HG03460 (cell line): ENCODE measurements around the gene SLC4A5.
"Not testable (repeated sequence)": the region's sequence is repeated elsewhere in the genome, so short reads cannot be mapped to it uniquely, and the experiment has no call there.

Experiments used
- ATAC-seq: cut with Tn5 transposase; IDR thresholded peaks from one replicate; pipeline ENCODE4 v1.9.1; 2021; ENCODE audit not compliant: unreplicated experiment

Gene SLC4A5

DNA sequence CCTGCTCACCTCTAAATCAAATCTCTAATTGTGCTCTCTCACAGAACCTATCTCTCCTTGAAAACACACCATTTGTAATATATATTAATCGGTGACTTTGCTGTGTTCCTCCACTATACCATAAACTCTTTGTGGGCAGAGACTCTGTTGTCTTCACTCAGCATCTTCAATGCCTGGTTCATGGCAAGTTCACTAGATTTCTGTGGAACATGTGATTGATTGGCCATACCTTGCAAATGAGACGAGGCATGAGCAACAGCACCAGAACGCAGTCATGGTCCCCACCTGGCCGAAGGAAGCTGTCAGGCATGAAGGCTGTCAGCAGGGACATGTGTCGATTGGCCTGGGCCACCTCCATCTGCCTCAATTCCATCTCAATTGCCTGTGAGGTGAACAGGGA, 25.3 kb upstream of the SLC4A5 start:
- no peak for ATAC-seq

DNA sequence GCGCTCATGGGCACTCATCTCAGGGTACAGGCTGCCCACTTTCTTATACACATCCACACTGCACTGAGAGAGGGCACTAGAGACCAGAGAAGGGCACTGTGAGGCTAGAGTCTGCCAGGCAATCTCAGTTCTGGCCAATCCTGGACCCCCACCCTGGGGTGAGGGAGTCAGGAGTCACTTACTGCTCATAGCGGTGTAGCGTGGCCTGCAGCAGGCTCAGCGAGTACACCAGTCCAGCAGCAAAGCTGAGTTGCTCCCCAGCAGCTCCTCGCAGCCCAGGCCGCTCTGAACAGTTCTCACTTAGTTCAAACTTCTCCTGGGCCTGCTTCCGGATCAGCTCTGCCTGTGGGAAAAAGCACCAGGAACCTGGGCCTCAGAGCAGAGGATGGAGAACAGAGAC, 24.6 kb upstream of the SLC4A5 start:
- no peak for ATAC-seq

DNA sequence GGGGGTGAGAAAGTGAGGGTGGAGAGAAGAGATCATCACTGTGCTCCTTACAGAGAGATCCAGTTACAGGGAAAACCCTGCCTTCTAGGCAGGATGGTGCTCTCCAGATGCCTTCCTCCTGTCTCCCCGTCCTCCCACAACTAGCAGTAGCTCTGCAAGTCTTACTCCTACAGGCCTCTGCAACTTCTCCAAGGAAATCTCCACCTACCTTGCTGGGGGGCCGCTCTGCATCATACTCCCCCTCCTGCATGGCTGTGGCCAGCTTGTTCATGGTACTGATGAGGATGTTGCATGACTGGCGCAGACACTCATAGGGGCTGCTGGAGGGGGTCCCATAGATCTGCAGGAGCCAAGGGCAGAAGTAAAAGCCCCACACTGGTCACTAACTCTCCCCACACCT, 22.8 kb upstream of the SLC4A5 start:
- ATAC-seq = no peak

DNA sequence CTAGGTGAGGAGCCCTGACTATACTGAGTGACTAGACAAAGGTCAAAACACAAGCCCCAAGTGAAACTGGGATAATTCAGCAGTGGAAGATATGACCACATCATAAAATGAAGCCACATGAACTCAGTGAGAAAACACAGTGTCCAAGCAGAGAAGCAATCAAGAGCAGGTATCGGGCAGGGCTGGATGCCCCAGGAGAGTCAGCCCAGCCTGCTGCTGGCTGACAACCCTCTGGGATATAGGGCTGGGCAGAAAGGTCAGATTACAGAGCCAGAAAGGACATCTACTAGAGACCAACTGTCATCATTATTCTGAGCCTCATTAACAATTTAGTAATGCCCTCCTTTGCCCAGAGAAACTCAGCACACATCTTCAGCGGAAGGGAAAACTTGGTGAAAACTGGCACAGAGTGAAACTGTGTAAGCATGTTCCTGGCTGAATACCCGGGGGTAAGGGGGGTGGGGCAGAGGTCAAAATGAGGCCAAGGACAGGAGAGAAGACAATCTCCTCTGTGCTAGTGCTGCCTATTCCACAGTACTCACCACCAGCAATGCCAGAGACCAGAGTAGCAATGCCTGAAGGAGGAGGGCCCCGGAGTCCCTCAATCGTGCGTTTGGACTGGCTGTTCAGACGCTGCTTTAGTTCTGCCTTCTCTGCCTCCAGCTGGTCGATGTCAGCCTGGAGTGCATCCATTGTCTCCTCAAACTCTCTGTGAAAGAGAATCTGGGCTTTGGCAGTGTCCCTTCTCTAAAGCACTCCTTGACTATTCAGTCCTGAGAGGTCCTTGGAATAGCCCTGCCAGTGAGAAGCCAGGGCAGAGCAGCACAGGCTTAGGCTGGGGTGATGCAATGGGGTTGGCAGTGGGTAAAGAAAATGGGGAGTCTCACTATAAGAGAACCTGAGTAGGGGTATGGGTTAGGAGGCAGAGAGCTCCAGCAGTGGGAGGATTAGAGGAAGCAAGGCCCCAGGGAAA, 21.6 kb upstream of the SLC4A5 start:
- ATAC-seq = no peak

DNA sequence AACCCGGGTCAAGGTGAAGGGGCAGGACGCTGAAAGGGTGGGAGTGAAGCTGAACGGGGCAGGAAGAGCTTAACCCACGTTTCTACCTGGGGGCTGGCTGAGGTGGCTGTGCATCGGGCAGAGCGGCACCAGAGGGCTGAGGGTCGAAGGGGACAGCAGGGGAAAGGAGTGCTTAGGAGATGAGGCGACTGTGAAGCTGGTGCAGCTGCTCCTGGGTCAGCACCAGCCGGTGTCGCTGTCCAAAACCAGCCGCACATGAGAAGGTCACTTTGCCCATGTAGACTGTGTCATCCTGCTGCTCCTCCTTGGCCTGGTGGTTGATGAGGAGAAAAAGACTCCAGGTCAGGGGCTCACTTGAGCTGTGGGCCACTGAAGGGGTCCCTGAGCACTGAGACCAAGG, 18.1 kb upstream of the SLC4A5 start:
- no peak for ATAC-seq

DNA sequence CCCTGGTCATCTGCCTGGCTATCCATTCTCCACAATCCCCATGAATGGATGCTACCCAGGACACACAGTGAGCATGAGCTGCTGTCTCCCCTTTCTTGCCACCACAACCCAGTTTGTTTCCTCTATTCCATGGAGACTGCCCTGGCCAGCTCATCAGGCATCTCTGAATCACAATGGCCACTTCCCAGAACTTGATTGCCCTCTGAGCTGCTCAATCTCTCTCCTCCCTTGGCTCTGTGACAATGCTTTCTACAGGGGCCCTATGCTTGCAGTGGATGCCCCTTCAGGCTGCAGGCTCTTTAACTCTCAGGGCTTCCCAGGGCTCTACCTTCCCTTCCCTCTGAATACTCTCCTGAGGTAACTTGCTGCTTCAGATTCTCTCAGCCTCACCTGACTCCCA, 14.4 kb upstream of the SLC4A5 start:
- ATAC-seq = no peak

DNA sequence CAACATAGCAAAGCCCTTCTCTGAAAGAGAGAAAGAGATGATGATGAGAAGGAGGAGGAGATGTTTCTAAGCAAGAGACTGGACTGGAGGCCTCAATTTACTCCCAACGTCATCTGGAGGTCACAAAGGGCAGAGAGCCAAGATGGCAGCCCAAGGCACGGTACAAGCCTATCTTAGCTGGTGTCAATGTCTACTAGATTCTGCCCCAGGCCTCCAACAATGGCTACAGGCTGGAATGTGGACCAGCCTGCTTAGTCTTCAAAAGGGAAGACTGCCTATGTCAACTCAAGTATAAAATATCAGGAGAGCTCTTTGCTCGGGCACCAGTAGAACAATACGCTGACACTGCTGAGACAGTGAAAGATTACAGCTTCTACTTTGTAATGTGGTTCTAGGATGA, 6.7 kb upstream of the SLC4A5 start:
- no peak for ATAC-seq

DNA sequence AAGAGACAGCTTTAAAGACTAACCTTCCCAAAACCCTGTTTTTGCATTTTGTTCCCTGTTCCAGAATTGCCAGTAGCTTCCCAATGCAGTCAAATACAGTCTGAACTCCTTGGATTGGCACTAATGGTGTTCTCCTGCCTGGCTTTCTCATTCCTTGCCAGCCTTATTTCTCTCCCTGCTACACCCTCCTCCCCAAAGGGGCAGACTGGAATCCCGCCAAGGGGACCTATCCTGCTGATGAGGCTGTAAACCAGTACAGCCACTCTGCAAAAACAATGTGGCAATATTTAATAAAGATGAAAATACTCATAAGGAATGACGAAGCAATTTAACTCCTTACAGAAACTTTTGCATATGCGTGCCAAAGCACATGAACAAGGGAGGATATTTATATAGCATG, 4.5 kb upstream of the SLC4A5 start:
- ATAC-seq = no peak

DNA sequence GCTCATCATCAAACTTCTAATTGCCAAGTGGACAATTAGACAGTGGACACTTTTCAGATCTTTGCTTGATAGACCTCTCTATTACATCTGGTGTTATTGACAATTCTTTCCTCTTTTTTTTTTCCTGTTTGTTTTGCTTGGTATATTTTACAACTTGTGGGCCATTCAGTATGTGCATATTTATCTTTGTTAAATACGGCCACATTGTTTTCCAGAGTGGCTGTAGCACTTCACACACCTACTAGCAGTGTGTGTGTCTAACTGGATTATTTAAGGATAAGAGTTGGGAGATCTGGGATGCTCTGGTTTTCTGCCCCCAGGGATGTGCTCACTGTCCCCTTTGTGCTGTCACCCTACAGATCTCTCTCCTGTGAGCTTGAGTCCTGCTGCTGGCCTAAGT, 4.1 kb upstream of the SLC4A5 start:
- ATAC-seq = no peak

DNA sequence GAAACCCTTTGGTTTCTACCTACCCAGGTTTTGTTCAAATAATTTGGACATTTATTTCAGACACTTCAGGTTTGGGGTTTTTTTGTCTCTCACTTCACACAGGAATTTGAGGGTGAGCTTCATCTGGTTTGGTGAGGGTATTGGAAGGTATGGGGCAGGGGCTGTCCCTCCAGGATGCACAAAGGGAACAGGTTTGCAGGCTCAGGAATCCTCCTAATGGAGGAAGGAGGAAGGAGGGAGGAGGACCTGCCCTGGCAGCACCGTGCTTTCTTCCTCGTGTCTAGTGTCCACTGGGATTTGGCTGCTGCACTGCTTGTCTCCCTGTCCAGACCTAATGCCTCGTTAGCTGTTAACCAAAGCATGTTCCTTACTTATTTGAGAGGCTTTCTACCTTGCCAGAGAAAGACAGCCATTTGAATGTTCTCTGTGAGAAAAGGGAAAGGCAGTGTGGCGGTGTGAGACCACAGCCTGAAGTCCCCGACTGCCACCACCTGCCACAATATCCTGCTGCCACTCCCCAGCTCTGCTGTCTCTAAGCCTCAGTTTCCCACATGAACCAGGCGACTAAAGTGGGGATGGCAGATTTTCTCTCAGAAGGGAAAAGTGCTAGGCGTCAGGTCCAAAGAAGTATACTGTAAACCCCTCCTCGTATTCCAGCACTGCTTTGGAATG, 2.2 kb upstream of the SLC4A5 start:
- ATAC-seq = no peak

DNA sequence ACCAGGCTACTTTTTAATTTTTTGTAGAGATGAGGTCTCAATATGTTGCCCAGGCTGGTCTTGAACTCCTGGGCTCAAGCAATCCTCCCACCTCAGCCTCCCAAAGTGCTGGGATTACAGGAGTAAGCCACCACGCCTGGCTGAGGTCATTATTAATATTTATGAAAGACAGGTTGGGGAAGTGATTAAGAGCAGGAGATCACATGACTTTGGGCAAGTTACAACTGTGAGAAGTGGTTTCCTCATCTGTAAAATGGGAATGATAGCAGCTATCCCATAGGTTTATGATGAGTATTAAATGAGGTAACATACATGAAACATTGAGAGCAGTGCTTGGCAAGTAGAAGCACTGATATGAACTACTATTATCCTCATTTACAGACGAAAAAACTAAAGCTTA, 7.0 kb downstream of the SLC4A5 start:
- not testable (repeated sequence) for ATAC-seq

DNA sequence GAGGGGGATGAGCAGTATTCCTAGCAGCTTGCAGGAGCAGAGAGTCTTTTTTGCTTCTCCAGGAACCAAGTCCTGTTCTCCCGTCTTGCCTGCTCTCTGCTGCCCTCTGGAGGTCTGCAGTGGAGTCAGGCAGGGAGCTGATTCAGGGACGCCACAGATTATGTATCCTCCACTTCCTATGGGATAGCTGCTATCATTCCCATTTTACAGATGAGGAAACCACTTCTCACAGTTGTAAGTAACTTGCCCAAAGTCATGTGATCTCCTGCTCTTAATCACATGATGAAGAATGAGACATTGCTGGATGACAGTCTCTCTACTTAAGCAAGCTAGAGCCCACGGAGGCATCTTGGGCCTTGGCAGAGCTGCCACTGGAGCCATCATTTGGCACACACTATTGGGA, 8.3 kb downstream of the SLC4A5 start:
- ATAC-seq = no peak

DNA sequence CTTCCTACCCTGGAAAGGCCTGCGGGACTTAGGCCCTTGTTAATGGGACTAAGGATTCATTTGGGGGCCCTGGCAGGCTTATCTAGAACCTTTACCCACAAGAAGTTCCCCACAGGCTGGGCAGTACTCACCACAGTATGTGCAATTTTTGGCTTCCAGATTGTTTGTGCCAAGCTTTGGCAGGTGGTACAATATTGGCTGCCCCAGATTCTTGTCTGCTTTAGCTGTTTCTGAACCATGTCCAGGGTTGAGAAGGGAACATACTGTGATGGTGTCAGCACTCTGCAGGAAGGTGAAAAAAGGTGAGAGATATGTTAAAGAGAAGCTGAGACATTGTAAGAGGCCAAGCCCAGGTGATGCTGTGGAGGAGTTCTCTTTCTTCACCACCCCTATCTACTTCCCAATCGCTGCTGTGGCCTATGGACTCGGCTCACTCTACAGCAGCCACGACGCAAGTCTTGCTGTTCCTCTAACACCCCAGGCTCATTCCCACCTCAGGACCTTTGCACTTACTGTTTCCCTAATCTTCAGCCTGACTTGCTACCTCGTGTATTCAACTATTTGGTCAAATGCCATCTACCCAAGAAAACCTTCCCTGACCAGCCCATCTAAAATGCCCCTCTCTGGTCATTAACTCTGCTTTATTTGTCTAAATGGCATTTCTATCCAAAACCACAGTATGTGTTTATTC, 9.2 kb downstream of the SLC4A5 start:
- no peak for ATAC-seq

DNA sequence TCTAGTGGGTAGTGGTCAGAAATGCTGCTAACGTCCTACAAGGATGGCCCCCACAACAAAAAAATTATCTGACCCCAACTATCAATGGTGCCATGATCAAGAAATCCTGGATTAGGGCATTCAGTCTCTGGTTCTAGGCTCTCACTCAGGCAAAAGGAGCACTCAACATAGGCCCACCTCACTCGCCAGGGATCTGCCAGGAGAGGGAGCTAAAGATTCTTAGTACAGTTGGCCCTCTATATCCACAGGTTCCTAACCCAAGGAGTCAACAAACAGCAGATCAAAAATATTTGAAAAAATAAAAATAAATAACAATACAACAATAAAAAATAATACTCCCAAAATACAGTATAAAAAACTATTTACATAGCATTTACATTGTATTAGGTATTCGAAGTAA, 10.0 kb downstream of the SLC4A5 start:
- no peak for ATAC-seq

DNA sequence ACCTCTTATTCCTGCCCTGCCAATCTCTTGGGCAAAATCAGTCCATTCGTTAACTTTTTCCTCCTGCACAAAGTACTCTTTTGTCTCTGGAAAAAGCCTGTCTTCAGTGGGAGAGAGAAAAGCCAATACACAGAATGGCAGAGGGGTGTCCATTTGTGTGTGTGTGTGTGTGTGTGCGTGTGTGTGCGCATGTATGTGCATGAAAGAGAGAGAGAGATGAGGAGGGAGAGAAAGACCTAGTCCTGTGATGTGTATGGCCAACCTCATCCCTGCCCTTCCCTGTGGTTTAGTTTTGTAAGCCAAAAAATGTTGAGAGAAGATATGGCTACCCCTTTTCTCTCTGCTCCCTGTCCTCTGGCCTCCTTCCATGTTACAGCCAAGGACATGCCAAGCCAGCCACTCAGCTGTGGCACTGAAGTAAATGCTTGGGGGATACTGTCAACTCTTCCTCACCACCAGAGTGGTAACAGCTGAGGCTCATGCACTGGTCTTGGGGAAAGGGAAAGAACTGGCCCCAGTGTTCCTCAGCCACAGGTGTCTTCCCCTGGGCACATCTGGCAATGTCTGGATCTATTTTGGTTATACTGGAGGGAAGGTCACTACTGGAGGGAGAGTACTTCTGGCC, 10.6 kb downstream of the SLC4A5 start:
- ATAC-seq = no peak

DNA sequence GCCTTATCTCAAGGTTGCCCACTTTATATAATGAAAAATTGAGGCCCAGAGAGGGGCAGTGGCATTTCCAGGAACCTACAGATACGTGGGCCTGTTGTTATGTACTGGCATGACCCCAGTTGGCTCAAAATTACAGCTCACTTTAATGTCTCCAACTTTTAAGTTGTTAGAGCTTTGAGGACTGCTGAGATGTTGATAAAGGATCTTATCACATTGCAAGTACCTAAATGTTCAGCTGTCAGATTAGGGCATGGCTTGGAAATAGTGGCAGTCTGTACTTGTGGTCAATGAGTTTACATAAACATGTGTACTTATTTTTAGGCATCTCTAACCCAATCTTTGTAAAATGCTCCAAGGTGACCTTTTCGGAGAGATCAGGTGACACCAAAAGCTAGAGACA, 14.6 kb downstream of the SLC4A5 start:
- ATAC-seq = no peak

DNA sequence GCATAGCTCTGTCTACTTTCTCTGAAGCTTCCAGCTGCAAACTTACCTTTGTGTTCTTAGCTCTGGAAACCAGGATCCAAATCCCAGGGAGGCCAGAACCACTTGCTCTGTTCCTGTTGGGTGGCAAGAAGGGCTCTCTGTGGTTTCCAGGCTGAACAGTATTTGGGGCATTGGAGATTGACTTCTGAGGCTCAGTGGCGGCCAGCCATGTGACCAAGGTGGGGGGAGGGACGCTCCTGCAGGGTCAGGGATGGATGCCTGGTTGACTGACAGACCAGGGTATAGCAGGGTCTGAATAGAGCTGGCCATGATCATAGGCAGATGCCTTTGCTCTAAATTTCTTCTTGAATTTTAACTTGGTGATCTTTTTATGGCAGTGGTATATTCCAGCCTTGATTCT, 15.1 kb downstream of the SLC4A5 start:
- no peak for ATAC-seq

DNA sequence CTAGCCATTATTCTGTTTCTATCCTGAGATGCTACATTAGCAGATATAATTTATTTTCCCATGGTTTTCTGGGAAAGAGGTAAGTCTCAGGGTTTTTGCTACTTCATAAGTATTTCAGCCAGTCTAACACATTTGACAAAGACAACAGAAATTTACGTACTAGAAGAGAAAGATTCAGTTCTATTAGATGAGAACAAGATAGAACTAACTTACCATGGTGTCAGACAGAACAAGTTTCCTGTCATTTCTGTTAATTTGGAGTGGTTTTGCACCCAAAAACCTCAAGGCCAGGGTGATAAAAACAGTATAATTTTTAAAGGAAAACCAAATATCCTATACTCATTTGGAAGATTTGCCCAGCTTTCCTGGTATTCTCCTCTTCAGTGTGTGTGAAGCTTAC, 15.6 kb downstream of the SLC4A5 start:
- no peak for ATAC-seq

DNA sequence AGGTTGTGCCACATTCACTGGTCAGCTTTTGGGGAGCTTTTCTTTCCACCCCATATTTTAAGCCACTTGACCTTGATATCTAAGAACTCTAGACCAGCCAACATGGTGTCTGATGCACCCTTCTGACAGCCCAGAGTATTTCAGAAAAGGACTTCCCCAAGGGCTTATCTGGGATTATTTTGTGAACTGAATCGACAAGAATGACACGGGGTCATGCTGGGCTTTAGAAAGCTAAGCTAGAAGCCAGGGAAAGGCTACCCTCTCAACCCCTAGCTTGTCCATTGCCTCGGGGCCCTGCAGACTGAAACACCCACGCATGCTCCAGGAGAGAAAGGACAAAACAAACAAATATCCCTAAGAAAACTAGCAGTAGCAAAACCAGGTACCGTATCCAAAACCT, 16.0 kb downstream of the SLC4A5 start:
- ATAC-seq = no peak

DNA sequence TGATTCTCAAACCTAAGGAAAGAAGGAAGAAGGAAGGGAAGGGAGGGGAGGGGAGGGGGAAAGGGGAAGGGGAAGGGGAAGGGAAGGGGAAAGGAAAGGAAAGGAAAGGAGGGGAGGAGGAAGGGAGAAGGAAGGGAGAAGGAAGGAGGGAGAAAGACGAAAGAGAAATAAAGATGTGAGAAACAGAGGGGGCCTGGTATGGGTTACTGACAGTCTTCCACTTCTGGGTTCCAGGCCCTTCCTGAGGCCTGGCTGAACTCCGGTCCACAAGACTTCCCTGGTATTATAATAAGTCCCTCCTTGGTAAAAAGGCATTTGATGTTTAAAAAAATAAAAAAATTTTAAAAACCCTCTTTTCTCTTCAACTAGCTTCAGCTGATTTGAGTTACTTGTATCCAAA, 17.4 kb downstream of the SLC4A5 start:
- no peak for ATAC-seq

DNA sequence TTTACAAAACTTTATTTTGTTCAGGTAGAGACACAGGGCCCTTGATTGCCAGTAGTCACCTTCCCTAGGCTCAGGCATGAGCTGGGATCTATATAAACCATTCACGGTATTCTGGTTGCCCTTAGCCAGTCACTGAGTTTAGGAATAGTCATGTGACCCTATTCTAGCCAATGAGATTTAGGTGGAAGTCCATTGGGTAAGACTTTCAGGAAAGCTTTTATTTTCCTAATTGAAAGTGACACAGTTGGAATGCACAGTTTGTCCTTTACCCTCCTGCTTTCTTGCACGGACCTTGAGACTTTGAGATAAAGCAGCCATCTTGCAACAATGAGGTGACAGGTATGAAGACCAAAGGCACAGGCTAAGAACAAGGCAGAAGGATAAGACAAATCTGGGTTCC, 21.5 kb downstream of the SLC4A5 start:
- ATAC-seq = no peak
